K562 (cell line): ENCODE data around the gene TIMM22. TPM values are rescaled to one million over a fixed set of nuclear protein-coding genes. Genes with fewer than 3 reads are reported as not detected.

Experiments
- ATF7 ChIP-seq: fragments of 450-650 bp; IDR thresholded peaks from 2 replicates; pipeline ENCODE4 v1.7.1; 2014; ENCODE audit warnings: mild to moderate bottlenecking, moderate library complexity
- HMG20A ChIP-seq: fragments of 450-650 bp; formaldehyde crosslinking; conservative IDR thresholded peaks from 2 replicates; pipeline ENCODE4 v1.4.0; 2020; ENCODE audit warnings: mild to moderate bottlenecking, mixed read lengths
- MAFG ChIP-seq: fragments of 450-650 bp; conservative IDR thresholded peaks from 2 replicates; pipeline ENCODE4 v1.6.1; 2016; ENCODE audit warnings: missing genetic modification characterization, missing compliant biosample characterization
- NFE2 ChIP-seq: IDR thresholded peaks from 2 replicates; pipeline ENCODE4 v1.6.1; 2014; ENCODE audit warnings: antibody characterized with exemption, low read depth
- PYGO2 ChIP-seq: fragments of 450-650 bp; IDR thresholded peaks from 2 replicates; pipeline ENCODE4 v1.6.1; 2016; ENCODE audit warnings: mild to moderate bottlenecking, missing genetic modification characterization, moderate library complexity, missing compliant biosample characterization
- XRCC3 ChIP-seq: fragments of 450-650 bp; IDR thresholded peaks from 2 replicates; pipeline ENCODE4 v1.6.1; 2017; ENCODE audit warnings: mild to moderate bottlenecking, moderate library complexity
- ZBTB1 ChIP-seq: sonication (generic); formaldehyde crosslinking; IDR thresholded peaks from 2 replicates; pipeline ENCODE4 v1.8.1; 2023; ENCODE audit warnings: missing genetic modification reagents, low read depth, mild to moderate bottlenecking, borderline replicate concordance
- ZNF174 ChIP-seq: fragments of 250-450 bp; sonication (Bioruptor Pico); IDR thresholded peaks from 2 replicates; pipeline ENCODE4 v1.4.0; 2020; ENCODE audit warnings: mild to moderate bottlenecking
- ZNF311 ChIP-seq: fragments of 250-450 bp; sonication (Bioruptor Pico); IDR thresholded peaks from 2 replicates; pipeline ENCODE4 v1.4.0; 2020; ENCODE audit warnings: mild to moderate bottlenecking, moderate library complexity
- ZZZ3 ChIP-seq: fragments of 450-650 bp; IDR thresholded peaks from 2 replicates; pipeline ENCODE4 v1.6.1; 2016; ENCODE audit warnings: antibody characterized with exemption, mild to moderate bottlenecking, moderate library complexity
- polyA plus RNA-seq, 8 experiments: library from polyadenylated mRNA; depleted of rRNA in 4 of 8; stranded (reverse) in 5 of 8; unstranded in 3 of 8; fragments of >200 nt; fragmentation: Nextera tagmentation in 2 of 8; fragmentation: Illumina TruSeq in 1 of 8; extraction: Ambion mirVana in 2 of 8; extraction: Trizol in 1 of 8; gene quantifications; 2 replicates each; pipeline versions ENCODE4 v1.2.1 to v1.2.3, GENCODE V29; 2011 to 2014; ENCODE audit warnings: inconsistent platforms in 1 of 8, missing spikeins in 1 of 8
- total RNA-seq, 7 experiments: library from RNA; depleted of rRNA in 6 of 7; stranded (reverse); fragments of >200 nt in 6 of 7; fragmentation: Illumina TruSeq in 2 of 7; extraction: Trizol in 2 of 7; gene quantifications; 2 replicates each; pipeline versions ENCODE4 v1.2.1 to v1.2.3, GENCODE V29; 2011 to 2021; ENCODE audit warnings: low replicate concordance in 1 of 7
- TF ChIP-seq, protein P1 (sequence below): fragments of 150-350 bp; conservative IDR thresholded peaks from 2 replicates; pipeline ENCODE4 v1.6.1; 2014; ENCODE audit warnings: low read length
- TF ChIP-seq, protein P2 (sequence below): fragments of 450-650 bp; IDR thresholded peaks from 2 replicates; pipeline ENCODE4 v1.6.1; 2016; ENCODE audit warnings: low read depth

The TIMM22 gene
- total and polyA plus RNA-seq, 9 of the 15 experiments (the other 6 are each of a cell fraction or from before 2014, with no cell fraction given): 5.9 to 14.1 (median 10.3) TPM

DNA sequence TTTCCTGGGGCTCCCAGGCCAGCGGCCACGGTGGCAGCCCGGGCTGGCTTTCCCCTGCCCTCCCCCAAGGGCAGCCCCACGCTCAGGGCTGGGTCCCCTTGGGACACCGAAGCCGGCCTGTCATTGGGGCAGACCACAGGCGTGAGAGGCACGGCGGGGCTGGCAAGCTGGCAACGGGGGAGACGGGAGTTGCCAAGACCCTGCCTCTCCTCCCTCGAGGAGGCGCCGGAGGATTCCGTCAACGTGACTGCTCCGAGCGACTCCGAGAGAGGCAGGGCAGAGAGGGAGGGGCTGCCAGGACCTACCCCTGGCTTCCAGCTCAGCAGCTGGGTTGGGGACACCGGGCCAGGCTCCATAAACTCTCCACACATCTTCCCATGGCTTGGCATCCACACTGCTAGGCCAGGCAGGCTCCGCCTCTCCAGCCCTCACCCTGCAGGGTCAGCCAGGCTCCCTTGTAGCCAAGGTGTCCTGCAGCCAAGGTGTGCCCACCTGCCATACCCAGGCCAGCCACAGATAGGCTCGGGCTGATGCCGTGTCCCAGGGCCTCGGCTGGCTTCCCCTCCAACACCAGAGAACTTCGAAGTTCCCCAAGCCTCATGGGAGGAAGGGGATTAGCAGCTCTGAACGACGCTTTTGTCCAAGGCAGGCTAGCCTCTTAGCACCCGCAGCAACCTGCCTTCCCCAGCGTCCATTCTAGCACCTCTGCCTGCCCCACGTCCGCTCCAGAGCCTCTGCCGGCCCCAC, 25.5 kb downstream of the TIMM22 start (continued):
- TF ChIP-seq HMG20A (CRISPR knock-in tag) (no peak), NFE2 (no peak), PYGO2 (no peak), ZZZ3 (no peak), ZNF174 (CRISPR knock-in tag) (no peak), ZNF311 (no peak), MAFG (tag) (no peak), XRCC3 (no peak), ZBTB1 (no peak), ATF7 (no peak)
- TF ChIP-seq, protein P1, sequence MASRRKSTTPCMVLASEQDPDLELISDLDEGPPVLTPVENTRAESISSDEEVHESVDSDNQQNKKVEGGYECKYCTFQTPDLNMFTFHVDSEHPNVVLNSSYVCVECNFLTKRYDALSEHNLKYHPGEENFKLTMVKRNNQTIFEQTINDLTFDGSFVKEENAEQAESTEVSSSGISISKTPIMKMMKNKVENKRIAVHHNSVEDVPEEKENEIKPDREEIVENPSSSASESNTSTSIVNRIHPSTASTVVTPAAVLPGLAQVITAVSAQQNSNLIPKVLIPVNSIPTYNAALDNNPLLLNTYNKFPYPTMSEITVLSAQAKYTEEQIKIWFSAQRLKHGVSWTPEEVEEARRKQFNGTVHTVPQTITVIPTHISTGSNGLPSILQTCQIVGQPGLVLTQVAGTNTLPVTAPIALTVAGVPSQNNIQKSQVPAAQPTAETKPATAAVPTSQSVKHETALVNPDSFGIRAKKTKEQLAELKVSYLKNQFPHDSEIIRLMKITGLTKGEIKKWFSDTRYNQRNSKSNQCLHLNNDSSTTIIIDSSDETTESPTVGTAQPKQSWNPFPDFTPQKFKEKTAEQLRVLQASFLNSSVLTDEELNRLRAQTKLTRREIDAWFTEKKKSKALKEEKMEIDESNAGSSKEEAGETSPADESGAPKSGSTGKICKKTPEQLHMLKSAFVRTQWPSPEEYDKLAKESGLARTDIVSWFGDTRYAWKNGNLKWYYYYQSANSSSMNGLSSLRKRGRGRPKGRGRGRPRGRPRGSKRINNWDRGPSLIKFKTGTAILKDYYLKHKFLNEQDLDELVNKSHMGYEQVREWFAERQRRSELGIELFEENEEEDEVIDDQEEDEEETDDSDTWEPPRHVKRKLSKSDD: no peak
- TF ChIP-seq, protein P2, sequence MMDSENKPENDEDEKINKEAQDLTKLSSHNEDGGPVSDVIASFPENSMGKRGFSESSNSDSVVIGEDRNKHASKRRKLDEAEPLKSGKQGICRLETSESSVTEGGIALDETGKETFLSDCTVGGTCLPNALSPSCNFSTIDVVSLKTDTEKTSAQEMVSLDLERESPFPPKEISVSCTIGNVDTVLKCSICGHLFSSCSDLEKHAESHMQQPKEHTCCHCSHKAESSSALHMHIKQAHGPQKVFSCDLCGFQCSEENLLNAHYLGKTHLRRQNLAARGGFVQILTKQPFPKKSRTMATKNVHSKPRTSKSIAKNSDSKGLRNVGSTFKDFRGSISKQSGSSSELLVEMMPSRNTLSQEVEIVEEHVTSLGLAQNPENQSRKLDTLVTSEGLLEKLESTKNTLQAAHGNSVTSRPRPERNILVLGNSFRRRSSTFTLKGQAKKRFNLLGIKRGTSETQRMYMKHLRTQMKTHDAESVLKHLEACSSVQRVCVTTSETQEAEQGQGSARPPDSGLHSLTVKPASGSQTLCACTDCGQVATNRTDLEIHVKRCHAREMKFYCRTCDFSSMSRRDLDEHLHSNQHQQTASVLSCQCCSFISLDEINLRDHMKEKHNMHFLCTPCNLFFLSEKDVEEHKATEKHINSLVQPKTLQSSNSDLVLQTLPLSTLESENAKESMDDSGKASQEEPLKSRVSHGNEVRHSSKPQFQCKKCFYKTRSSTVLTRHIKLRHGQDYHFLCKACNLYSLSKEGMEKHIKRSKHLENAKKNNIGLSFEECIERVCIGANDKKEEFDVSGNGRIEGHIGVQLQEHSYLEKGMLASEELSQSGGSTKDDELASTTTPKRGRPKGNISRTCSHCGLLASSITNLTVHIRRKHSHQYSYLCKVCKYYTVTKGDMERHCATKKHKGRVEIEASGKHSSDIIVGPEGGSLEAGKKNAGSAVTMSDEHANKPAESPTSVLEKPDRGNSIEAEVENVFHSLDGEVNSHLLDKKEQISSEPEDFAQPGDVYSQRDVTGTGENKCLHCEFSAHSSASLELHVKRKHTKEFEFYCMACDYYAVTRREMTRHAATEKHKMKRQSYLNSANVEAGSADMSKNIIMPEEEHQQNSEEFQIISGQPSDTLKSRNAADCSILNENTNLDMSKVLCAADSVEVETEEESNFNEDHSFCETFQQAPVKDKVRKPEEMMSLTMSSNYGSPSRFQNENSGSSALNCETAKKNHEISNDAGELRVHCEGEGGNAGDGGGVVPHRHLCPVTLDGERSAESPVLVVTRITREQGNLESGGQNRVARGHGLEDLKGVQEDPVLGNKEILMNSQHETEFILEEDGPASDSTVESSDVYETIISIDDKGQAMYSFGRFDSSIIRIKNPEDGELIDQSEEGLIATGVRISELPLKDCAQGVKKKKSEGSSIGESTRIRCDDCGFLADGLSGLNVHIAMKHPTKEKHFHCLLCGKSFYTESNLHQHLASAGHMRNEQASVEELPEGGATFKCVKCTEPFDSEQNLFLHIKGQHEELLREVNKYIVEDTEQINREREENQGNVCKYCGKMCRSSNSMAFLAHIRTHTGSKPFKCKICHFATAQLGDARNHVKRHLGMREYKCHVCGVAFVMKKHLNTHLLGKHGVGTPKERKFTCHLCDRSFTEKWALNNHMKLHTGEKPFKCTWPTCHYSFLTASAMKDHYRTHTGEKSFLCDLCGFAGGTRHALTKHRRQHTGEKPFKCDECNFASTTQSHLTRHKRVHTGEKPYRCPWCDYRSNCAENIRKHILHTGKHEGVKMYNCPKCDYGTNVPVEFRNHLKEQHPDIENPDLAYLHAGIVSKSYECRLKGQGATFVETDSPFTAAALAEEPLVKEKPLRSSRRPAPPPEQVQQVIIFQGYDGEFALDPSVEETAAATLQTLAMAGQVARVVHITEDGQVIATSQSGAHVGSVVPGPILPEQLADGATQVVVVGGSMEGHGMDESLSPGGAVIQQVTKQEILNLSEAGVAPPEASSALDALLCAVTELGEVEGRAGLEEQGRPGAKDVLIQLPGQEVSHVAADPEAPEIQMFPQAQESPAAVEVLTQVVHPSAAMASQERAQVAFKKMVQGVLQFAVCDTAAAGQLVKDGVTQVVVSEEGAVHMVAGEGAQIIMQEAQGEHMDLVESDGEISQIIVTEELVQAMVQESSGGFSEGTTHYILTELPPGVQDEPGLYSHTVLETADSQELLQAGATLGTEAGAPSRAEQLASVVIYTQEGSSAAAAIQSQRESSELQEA: no peak
